Lung (tissue), 12 donors: ENCODE results near the gene MBTPS2. TPM values are rescaled to one million over a fixed set of nuclear protein-coding genes. Genes with fewer than 3 reads are reported as not detected.

Experiments used
- ATAC-seq: fragments of 200-7000 bp; cut with Tn5 transposase; one replicate; pipeline ENCODE4 v1.9.1; 2020; ENCODE audit warnings: moderate number of reproducible peaks; ENCODE audit not compliant: insufficient read depth, low FRiP score
- DNase-seq, 3 donors: peaks; one replicate each; pipeline ENCODE4 v3.0.0-alpha.2; 2013 to 2017
- H3K27ac ChIP-seq, 2 donors: one replicate each; pipeline ENCODE4 v1.5.1; 2013; ENCODE audit warnings: mild to moderate bottlenecking in 2 of 2, moderate library complexity in 2 of 2, control low read depth in 1 of 2, inconsistent platforms in 1 of 2, low read depth in 1 of 2, low read length in 1 of 2
- H3K27me3 ChIP-seq, 3 donors: one replicate each; pipeline ENCODE4 v1.5.1; 2013; ENCODE audit warnings: low read length in 2 of 3; ENCODE audit not compliant: control insufficient read depth in 3 of 3, insufficient read depth in 3 of 3
- H3K36me3 ChIP-seq, 4 donors: one replicate each; pipeline ENCODE4 v1.5.1; 2013; ENCODE audit warnings: low read length in 4 of 4, mild to moderate bottlenecking in 1 of 4, moderate library complexity in 1 of 4; ENCODE audit not compliant: control insufficient read depth in 4 of 4, insufficient read depth in 4 of 4
- H3K4me1 ChIP-seq, 5 donors: one replicate each; pipeline ENCODE4 v1.5.1; 2013; ENCODE audit warnings: low read length in 5 of 5, mild to moderate bottlenecking in 2 of 5, moderate library complexity in 1 of 5; ENCODE audit not compliant: control insufficient read depth in 5 of 5, insufficient read depth in 5 of 5
- H3K4me3 ChIP-seq: one replicate; pipeline ENCODE4 v1.5.1; 2013; ENCODE audit warnings: mild to moderate bottlenecking, control low read depth, moderate library complexity
- H3K9ac ChIP-seq, 2 donors: one replicate each; pipeline ENCODE4 v1.5.1; 2013; ENCODE audit warnings: low read length in 2 of 2, control low read depth in 1 of 2; ENCODE audit not compliant: insufficient read depth in 1 of 2
- H3K9me3 ChIP-seq, 4 donors: one replicate each; pipeline ENCODE4 v1.5.1; 2013; ENCODE audit warnings: low read length in 3 of 4, mild to moderate bottlenecking in 1 of 4, moderate library complexity in 1 of 4; ENCODE audit not compliant: control insufficient read depth in 4 of 4, insufficient read depth in 3 of 4
- WGBS, 2 donors: extraction: QIAGEN DNeasy Blood & Tissue Kit; methylation state at CpG; one replicate each; pipeline ENCODE4 v1.1.7; 2013; 5-methylcytosine and 5-hydroxymethylcytosine counted together
- polyA plus RNA-seq, 2 donors: library from polyadenylated mRNA; stranded (reverse); fragments of 200-250 nt; gene quantifications; one replicate each; pipeline ENCODE4 v1.2.1, GENCODE V29; 2013
- total RNA-seq, 2 donors: library from RNA; depleted of rRNA in 1 of 2; stranded (reverse); fragments of >200 nt in 1 of 2; gene quantifications; one replicate each; pipeline ENCODE4 v1.2.1, GENCODE V29; 2014 to 2021
- TF ChIP-seq, protein P1 (sequence below): IDR thresholded peaks from 2 replicates; pipeline ENCODE4 v1.5.1; 2012; ENCODE audit warnings: mild to moderate bottlenecking; ENCODE audit errors: control extremely low read depth, extremely low read depth
- donor health status: control.
- donor health status: control.
- donor health status: Bipolar disorder and iron deficiency.
- donor health status: healthy.
- donor health status: DM: yes; HTN: yes; CAD: no.

The MBTPS2 gene
- total and polyA plus RNA-seq, 4 donors: 2.0 to 21.7 (median 10.4) TPM

- ATAC-seq (no peak), DNase-seq (no peak)
- Histone ChIP-seq H3K4me1 (no peaks in the 10 kb centered on the region), H3K27ac (no peak overlapping the region), H3K36me3 (no peaks in the 10 kb centered on the region), H3K4me3 (no peak overlapping the region), H3K9me3 (no peaks in the 10 kb centered on the region), H3K9ac (no peak overlapping the region), H3K27me3 (peaks cover 0 to 4% (median 2%) of the 10 kb centered on the region in 3 donors)
- TF ChIP-seq, protein P1, sequence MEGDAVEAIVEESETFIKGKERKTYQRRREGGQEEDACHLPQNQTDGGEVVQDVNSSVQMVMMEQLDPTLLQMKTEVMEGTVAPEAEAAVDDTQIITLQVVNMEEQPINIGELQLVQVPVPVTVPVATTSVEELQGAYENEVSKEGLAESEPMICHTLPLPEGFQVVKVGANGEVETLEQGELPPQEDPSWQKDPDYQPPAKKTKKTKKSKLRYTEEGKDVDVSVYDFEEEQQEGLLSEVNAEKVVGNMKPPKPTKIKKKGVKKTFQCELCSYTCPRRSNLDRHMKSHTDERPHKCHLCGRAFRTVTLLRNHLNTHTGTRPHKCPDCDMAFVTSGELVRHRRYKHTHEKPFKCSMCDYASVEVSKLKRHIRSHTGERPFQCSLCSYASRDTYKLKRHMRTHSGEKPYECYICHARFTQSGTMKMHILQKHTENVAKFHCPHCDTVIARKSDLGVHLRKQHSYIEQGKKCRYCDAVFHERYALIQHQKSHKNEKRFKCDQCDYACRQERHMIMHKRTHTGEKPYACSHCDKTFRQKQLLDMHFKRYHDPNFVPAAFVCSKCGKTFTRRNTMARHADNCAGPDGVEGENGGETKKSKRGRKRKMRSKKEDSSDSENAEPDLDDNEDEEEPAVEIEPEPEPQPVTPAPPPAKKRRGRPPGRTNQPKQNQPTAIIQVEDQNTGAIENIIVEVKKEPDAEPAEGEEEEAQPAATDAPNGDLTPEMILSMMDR: no peak
- WGBS, 2 donors: 93 to 95% methylated on average over 4 of the region's 4 CpGs
Observed at GRCh38 chrX:21912989-21913388, 73.6 kb downstream of the MBTPS2 start.

- H3K4me3 ChIP-seq: no peak overlapping the region
- peak in 2 of 3 donors; percentile 66 to 73 for DNase-seq
- peaks cover 0 to 2% (median 0%) of the 10 kb centered on the region in 3 donors for H3K27me3 ChIP-seq
- TF ChIP-seq, protein P1: no peak
- H3K9ac ChIP-seq: no peak overlapping the region
- no peaks in the 10 kb centered on the region for H3K9me3 ChIP-seq
- peaks cover 0 to 8% (median 0%) of the 10 kb centered on the region in 5 donors for H3K4me1 ChIP-seq
- H3K27ac ChIP-seq: no peak overlapping the region
- no peak for ATAC-seq
- WGBS, 2 donors: 31 to 57% methylated on average over 3 of the region's 3 CpGs
- H3K36me3 ChIP-seq: no peaks in the 10 kb centered on the region
Observed at GRCh38 chrX:21926116-21926515, 86.7 kb downstream of the MBTPS2 start.

- WGBS, 2 donors: 49 to 70% methylated on average over 6 of the region's 6 CpGs
- Histone ChIP-seq H3K36me3 (no peaks in the 10 kb centered on the region), H3K27ac (no peak overlapping the region), H3K4me1 (peaks cover 0 to 8% (median 0%) of the 10 kb centered on the region in 5 donors), H3K27me3 (peaks cover 0 to 2% (median 0%) of the 10 kb centered on the region in 3 donors), H3K9ac (peak overlapping the region in 1 of 2 donors; percentile 42), H3K4me3 (no peak overlapping the region), H3K9me3 (no peaks in the 10 kb centered on the region)
- DNase-seq (peak in 2 of 3 donors; percentile 67 to 71), ATAC-seq (no peak)
- TF ChIP-seq, protein P1: no peak
Observed at GRCh38 chrX:21926527-21927278, 87.3 kb downstream of the MBTPS2 start.
